ENCODE results near the gene UNKL. TPM values are rescaled to one million over a fixed set of nuclear protein-coding genes. Genes with fewer than 3 reads are reported as not detected.

The UNKL gene
- total RNA-seq, 1 experiment from 2014 or later = 32.0 TPM

- Histone ChIP-seq H2BK12ac (ENCODE audit: insufficient read length, low read depth, low read length) (no peak overlapping the region), H3K18ac (ENCODE audit: insufficient read length, low read depth, low read length) (no peak overlapping the region), H3K4ac (ENCODE audit: low read depth, low read length) (no peak overlapping the region), H3K27me3 (ENCODE audit: insufficient read depth, low read length) (no peaks in the 10 kb centered on the region), H3K79me1 (ENCODE audit: insufficient read depth, low read depth, low read length, poor library complexity, severe bottlenecking) (no peaks in the 10 kb centered on the region), H2BK5ac (ENCODE audit: insufficient read length, low read length) (no peak overlapping the region), H3K56ac (ENCODE audit: insufficient read length, low read depth, low read length) (no peak overlapping the region), H4K5ac (ENCODE audit: insufficient read length, low read depth, low read length) (no peak overlapping the region), H3K27ac (ENCODE audit: insufficient read length, low read depth, low read length) (no peak overlapping the region), H2BK15ac (ENCODE audit: low read depth, low read length) (no peak overlapping the region), H3K14ac (ENCODE audit: insufficient read depth, low read length) (no peak overlapping the region), H2AFZ (ENCODE audit: low read length) (no peak overlapping the region), H3K23me2 (ENCODE audit: insufficient read length, low read depth, low read length, poor library complexity, severe bottlenecking) (no peaks in the 10 kb centered on the region), H3K4me1 (ENCODE audit: insufficient read depth, low read length) (no peaks in the 10 kb centered on the region), H3K9me3 (ENCODE audit: control insufficient read depth, low read depth, low read length) (no peaks in the 10 kb centered on the region), H3K9ac (ENCODE audit: extremely low read depth, insufficient read length, low read length) (no peak overlapping the region), H4K20me1 (ENCODE audit: control insufficient read depth, insufficient read depth, insufficient read length) (no peaks in the 10 kb centered on the region), H3K23ac (ENCODE audit: insufficient read length, low read depth, low read length) (no peak overlapping the region), H4K91ac (ENCODE audit: insufficient read length, low read depth, low read length) (no peak overlapping the region), H2BK120ac (ENCODE audit: low read depth, low read length, poor library complexity, severe bottlenecking) (no peak overlapping the region), H2BK20ac (ENCODE audit: low read depth, low read length, poor library complexity, severe bottlenecking) (no peak overlapping the region), H2AK5ac (ENCODE audit: insufficient read length, low read length) (no peak overlapping the region), H4K8ac (replicated peaks; ENCODE audit: insufficient read length, low read depth, low read length) (no peak overlapping the region), H3K4me2 (ENCODE audit: insufficient read depth, insufficient read length, low read length) (no peak overlapping the region), H3T11ph (ENCODE audit: low read length) (no peak overlapping the region), H3K79me2 (ENCODE audit: insufficient read depth, low read length) (0 out of 2 replicates have a peak, but pooled peaks cover 2% of the 10 kb centered on the region)
- peaks cover 16 to 46% (median 35%) of the 10 kb centered on the region in 3 experiments; a peak in 6 of 7 replicates for H3K36me3 Mint-ChIP-seq (ENCODE audit: insufficient read depth in 1 of 3, low read depth in 3 of 3)
- no peak overlapping the region; a peak in 1 of 5 replicates for H3K4me3 Mint-ChIP-seq
- no peak for DNase-seq
- no peaks in the 10 kb centered on the region for H3K9me3 Mint-ChIP-seq
- no CpG with 5 or more reads among the region's 29 CpGs for WGBS (ENCODE audit: extremely low coverage, insufficient read length, low lambda C conversion rate)
- no peak for TF ChIP-seq CTCF (conservative IDR thresholded peaks at IDR 0.05)
- H3K4me1 Mint-ChIP-seq = no peaks in the 10 kb centered on the region
- no peaks in the 10 kb centered on the region for H3K27me3 Mint-ChIP-seq (ENCODE audit: low read depth)
- no peak overlapping the region for H3K27ac Mint-ChIP-seq
Observed at GRCh38 chr16:1366060-1366711, 48.3 kb downstream of the UNKL start.
